Suppressor macrophage treated with lipopolysaccharide for 1 hour (primary cell): ENCODE measurements around the gene SEPTIN2.
A peak's percentile ranks its signal among the peaks of the same experiment; 100 is the strongest.
"Not testable (repeated sequence)": the region's sequence is repeated elsewhere in the genome, so short reads cannot be mapped to it uniquely, and the experiment has no call there.

Experiments
- DNase-seq, 3 donors: peaks; one replicate each; pipeline ENCODE4 v3.0.0-alpha.2; 2020 to 2022

The SEPTIN2 gene

GRCh38 chr2:241390301-241391206 is 74.8 kb downstream of the SEPTIN2 start:
- no peak for DNase-seq

GRCh38 chr2:241391892-241392665 is 76.4 kb downstream of the SEPTIN2 start:
- peak in 2 of 3 donors; percentile 12 to 21 for DNase-seq

GRCh38 chr2:241392753-241393152 is 77.0 kb downstream of the SEPTIN2 start:
- DNase-seq: not testable (repeated sequence)

- no peak for DNase-seq
These were observed 77.9 kb downstream of the SEPTIN2 start for GRCh38 chr2:241393524-241394196.

GRCh38 chr2:241396809-241397208 is 81.1 kb downstream of the SEPTIN2 start:
- DNase-seq: not testable (repeated sequence)

DNA sequence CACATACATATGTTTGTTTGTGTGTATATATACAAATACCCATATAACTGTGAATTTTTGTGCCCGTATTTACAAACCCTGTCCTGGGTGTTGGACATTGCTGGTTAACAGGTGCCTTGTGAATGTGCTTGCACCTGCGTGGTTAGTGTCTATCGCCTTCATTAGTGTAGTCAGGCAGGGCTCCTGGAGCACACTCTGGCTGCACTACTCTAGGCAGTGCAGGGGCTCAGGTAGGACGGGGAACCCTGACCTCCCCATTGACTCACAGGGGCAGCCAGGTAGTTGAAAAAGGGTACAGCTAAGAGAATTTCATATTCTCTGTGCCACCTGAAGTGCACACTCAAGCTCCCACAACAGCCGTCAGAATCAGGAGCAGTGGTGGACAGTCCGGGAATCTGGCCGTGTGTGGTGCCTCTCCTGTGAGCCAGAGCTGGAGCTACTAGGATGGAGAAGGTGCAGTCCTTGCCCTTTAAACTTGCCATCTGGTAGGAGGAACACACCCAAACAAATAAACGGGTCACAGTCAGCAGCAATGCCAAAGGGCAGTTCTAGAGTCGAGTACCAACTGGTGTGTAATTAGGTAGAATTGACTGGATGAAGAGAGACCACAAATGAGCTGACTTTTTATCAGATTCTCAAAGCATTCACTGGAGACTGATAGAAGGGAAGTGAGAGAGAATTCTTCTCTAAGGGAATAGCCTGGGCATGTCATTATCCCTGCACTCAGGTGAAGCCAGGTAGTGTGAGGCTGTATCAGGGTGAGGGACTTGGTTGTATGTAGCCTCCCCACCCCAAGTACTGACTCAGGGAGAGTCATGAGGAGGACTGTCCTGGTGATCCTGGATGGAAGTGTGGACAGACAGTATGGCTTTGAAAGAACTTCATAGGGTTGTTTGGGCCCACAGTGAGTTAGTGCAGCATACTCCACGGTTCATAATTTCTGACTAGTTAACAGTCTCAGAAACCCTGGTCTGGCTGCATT is 84.5 kb downstream of the SEPTIN2 start:
- DNase-seq: no peak
